NCI-H2196 (cell line): ENCODE measurements around the gene ZNF316.
A peak's percentile ranks its signal among the peaks of the same experiment; 100 is the strongest.

Experiments
- DNase-seq: peaks from one replicate; lab custom pipeline; 2025; ENCODE audit not compliant: unreplicated experiment; lab: John Stamatoyannopoulos, UW

ZNF316 gene

GRCh38 chr7:6636741-6637543, at the start of gene ZNF316:
TSS of gene ZNF316 (plus strand) at chr7:6637318. CDS start at chr7:6642410, 5,092 bp downstream.
- peak; percentile 50 for DNase-seq

DNA sequence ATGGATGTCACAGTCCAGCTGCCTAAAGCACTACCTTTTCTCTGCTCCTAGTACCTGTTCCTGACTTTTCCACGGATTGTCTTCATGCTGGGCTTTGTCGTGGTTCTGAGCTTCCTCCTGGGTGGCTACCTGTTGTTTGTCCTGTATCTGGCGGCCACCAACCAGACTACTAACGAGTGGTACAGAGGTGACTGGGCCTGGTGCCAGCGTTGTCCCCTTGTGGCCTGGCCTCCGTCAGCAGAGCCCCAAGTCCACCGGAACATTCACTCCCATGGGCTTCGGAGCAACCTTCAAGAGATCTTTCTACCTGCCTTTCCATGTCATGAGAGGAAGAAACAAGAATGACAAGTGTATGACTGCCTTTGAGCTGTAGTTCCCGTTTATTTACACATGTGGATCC, 48.6 kb upstream of the ZNF316 start:
- DNase-seq: no peak

DNA sequence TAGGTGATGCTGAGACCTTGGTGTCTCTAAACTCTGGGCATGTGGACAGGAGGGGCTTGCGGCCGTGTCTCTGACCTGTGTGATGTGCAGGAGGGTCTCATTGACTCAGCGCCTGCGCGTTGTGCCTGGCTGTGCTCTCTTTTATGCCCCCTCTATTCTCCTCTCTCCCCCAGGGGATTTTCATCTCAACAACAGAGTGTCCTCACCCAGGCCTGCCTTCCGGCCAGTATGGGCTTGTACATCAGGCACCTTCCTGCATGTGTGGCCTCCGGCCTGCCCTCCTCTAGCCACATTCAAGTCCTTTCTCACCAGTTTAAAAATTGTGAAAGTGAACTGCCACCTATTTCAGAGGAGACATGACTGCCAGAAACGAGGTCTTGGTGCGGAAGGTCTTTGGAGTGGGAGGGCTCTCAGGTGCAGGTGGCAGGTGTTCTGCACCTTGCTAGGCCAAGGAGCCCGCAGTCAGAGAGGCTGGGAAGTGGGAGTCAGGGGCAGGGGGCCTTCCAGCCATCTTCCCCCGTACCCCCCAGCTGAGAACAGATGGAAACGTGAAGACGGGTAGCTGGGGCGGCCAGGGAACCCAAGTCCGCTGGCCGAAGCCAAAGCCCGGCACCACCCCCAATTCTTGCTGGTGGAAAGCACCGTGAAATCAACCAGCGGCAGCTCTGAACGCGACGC, 47.8 kb upstream of the ZNF316 start:
- DNase-seq: no peak

- peak; percentile 92 for DNase-seq
These were observed 47.1 kb upstream of the ZNF316 start, which contains the start of gene INTS15 for GRCh38 chr7:6589829-6590644. TSS of gene INTS15 (plus strand) at chr7:6590021. CDS start at chr7:6590284, 263 bp downstream.

DNA sequence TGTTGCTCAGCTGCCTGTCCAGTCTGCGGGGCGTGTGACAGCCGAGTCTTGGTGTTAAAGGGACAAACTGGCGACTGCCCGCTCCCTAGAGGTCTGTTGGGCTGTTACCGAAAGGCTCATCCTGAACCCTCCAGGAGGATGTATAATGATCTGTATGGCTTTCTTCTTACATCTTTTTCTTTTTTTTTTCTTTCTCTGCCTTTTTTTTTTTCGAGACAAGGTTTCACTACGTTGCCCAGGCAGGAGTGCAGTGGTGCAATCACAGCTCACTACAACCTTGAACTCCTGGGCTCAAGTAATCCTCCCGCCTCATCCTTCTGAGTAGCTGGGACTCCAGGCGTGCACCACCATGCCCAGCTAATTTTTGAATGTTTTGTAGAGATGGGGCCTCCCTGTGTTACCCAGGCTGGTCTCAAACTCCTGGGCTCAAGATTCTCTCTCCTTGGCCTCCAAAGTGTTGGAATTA, 46.4 kb upstream of the ZNF316 start:
- DNase-seq: no peak

GRCh38 chr7:6600093-6600492, 37.0 kb upstream of the ZNF316 start:
- DNase-seq: no peak

- DNase-seq: no peak
These were observed 32.7 kb upstream of the ZNF316 start for GRCh38 chr7:6604458-6604857.

DNA sequence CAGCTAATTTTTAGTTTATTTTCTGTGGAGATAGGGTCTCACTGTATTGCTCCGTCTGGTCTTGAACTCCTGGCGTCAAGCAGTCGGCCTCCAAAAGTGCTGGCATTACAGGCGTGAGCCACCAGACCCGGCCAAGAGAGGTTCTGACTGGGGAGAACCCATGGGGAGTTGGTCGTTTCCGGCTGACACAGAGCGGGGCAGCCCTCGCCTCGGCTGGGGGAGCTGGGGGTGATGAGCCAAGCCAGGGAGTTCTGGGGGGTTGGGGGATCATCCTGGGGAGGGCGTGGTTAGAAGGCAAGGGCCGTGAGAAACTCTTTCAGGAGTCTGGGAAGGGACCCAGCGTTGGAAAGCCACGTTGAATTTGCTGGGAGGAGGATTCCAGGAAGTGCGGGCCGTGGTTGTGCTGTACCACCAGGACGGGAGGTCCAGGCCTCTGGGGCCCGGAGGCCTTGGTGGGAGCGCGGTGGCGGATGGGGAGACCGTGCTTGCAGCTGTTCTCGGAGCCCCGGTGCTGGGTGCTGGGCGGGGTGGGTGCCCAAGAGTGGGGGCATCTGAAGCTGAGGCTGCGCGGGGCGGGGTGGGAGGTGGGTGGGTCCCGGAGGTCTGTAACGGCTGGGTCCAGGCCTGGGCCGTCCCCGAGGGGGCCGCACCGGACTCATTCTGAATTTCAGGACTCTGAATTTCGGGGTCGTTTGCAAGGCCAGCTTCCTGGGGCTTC, 30.1 kb upstream of the ZNF316 start:
- DNase-seq: no peak

GRCh38 chr7:6607651-6608051, 29.5 kb upstream of the ZNF316 start:
- DNase-seq: no peak

DNA sequence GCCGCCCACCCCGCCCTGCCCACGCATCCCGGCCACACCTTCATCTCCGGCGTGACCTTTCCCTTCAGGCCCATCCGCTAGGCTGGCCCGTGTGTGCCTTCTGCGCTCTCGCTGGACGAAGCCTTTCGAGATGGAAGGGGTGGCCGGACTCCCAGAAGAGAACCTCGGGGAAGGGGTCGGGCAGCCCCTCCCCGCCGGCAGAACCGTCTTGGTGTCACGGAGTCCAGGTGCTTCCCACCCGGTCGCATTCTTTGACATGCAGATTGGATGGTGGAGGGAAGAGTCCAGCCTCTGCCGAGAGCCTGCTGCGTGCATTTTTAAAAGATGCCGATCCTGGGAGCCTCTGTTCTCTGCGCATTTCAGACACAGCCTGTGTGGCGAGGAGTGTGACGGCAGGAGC, 29.0 kb upstream of the ZNF316 start:
- DNase-seq: no peak

GRCh38 chr7:6608794-6609193, 28.3 kb upstream of the ZNF316 start:
- DNase-seq: no peak

DNA sequence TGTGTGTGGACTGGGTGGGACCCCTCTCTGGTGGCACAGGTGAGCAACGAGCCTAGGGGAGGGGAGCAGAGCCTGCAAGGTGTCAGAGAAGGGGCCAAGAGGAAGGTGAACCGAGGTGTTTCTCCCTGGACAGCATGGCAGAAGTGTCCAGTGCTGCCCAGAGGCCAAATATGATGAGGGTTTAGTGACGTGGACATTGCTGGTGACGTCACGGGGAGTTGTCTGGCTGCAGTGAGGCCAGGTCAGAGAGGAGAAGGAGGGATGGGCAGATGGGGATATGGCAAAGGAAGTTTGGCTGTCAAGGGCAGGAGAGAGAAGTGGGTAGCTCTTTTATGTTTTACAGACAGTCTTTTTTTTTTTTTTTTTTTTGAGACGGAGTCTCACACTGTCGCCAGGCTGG, 24.3 kb upstream of the ZNF316 start:
- DNase-seq: no peak

GRCh38 chr7:6613706-6614105, 23.4 kb upstream of the ZNF316 start:
- no peak for DNase-seq

GRCh38 chr7:6614953-6615722, 22.0 kb upstream of the ZNF316 start, which contains the start of gene ZNF853:
TSS of gene ZNF853 (plus strand) at chr7:6615610. CDS start at chr7:6616175, 565 bp downstream.
- no peak for DNase-seq

GRCh38 chr7:6615723-6616555, 21.2 kb upstream of the ZNF316 start:
- DNase-seq: peak; percentile 75

GRCh38 chr7:6616854-6617643, 20.1 kb upstream of the ZNF316 start:
- no peak for DNase-seq

GRCh38 chr7:6618621-6619020, 18.5 kb upstream of the ZNF316 start:
- DNase-seq: no peak

DNA sequence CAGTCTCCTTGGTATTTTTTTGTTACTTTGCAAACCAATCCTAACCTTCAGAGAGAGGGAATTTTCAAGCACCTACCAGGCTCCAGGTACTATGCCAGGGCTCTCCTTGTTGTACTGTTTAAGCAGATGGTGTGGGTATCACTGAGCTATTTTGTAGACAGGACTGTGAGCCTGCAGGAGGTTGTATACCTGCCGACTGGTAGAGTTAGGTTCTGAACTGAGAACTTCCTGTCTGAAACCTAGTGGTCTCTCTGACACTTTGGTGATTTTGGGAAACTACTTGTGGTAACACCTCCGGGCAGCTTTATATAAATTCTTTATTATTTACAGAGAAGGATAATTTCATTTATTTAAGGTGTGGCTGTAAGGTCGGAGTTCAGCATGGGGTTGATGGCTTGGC, 17.2 kb upstream of the ZNF316 start:
- DNase-seq: no peak
